ENCODE measurements around the gene PDE11A.

PDE11A gene

DNA sequence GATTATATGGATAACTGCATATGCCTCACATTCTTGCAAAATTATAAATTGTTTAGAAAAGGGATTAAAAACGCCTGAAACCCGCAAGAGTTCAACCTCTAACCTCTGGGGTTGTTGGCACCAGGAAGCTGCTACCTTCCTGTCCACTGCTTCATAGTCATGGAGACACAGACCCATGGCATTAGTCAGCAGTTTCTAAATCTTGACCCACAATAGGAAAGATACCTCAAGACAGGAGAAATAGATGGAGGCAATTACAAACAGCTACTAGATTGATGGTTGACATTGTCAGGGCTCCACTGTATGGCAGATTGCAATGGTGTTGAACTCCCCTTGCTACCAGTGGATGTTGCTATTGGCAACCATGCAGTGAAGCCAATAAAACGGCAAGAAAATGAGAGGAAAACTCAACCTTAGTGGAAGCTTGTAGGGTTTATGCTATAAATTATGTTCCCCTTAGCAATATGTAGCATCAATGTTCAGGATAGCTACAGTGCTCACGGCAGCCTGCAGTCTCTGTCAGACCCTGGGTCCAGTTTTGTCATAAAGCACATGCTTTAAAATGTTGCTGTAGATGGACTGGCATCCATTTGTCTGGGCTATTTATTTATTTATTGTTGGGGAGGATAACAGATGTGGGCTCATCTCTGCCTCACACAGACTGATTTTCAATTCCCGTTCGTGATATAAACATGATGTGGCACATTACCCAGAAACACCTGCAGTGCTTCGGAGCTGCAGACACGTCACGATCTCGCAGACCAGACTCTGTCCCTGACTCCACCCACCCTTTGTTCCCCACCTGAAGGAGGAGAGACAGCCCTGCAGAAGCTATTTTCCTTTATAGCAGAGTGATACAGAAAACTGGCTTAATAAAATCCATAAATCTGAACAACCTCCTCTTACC, 446.6 kb downstream of the PDE11A start:
- DNase-seq (ENCODE audit: low spot score), result no peak

DNA sequence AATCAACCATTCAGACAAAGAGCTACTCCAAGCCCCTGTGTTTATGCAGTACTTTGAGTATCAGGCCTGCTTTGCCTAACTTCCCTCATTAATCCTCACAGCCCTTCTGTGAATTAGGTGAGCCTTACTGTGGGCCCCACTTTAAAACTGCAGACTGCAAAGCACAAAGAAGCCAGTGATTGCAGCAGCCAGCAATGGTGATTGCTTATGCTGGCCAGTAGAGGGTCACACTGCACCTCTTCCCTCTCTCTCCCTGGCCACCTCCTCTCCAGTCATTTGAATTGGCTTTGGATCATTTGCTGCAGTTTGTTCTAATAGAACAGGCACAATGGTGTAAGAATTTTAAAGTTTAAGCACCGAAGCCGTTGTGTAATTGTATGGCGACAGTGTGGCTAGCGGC, 450.1 kb downstream of the PDE11A start:
- DNase-seq (ENCODE audit: low spot score), result no peak

DNA sequence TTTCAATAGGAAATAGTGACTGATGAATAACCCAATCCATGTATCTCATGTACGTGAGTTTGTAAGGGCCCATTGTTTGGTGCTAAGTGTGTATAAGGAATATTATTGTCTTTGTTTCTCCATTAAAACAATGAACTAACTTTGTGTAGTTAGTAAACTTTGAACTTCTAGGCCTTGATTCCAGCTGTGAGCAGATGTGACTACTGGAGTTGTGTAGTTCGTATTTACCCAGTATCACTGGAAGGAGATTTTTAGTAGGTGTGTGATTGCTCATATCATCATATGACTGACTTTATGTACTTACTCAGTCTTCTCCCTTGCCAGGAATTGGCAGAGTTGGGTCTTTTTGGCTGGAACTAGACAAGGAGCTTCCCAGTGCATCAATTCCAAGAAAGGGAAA, 452.6 kb downstream of the PDE11A start:
- no peak for DNase-seq (ENCODE audit: low spot score)

DNA sequence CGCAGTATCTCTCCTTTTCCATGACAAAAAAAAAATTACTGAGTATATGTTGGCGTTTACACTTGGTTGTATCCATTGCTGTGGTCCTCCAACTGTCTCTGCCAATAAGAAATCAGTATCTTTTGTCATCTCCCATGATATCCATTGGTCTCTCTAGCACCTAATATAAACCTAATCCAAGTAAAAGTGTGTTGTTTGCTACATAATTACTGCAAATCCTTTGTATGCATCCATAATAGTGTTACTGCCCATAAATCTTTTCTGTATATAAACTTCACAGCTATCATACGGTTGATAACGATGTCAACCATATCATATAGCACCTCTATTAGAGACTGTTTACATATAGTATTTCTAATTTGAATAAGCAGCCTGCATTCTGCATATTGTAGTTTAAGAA, 453.1 kb downstream of the PDE11A start:
- no peak for DNase-seq (ENCODE audit: low spot score)

DNA sequence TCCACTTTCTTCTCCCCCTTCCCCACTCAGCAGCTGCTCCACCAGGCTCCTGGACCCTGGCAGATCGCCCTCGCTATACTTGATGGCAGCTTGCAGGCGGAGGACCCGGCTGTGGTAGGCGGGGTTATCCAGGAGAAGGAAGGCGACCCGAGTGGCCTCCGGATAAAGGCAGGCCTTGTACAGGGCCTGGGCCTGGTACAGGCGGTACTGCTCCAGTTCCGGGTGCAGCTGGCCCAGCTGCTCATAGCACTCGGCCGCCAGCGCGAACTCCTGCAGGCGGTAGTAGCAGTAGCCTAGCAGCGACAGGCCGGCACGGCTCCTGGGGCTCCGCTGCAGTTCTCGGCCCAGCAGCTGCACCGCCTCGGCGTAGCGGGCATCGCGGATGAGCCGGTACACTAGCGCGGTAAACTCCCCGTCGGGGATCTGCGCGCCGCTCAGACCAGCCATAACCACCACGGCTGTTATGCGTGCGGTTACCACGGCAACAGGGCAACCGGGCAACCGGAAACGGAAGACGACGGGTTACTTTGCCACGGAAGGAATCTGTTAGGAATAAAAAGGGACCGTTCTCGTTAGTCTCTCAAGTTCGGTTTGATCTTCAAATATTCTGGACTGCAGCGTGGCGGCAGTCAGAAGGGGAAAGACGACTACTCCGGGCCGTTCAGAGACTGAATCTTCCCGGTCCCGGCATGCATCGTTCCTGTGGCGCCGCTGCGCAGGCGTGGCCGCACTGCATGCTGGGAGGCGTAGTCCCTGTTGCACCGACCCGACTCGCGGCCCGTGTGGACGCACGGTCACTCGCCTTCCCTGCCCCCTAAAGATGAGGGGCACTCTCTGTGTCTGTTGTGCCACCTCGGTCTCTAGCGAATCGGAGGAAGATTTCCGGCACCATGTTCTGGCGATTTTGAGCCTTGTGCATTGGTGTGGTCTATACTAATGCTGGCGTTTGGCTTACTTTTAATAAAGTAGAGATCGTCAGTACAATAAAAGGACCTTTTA, 454.0 kb downstream of the PDE11A start:
- DNase-seq (ENCODE audit: low spot score), result peak; percentile 92

DNA sequence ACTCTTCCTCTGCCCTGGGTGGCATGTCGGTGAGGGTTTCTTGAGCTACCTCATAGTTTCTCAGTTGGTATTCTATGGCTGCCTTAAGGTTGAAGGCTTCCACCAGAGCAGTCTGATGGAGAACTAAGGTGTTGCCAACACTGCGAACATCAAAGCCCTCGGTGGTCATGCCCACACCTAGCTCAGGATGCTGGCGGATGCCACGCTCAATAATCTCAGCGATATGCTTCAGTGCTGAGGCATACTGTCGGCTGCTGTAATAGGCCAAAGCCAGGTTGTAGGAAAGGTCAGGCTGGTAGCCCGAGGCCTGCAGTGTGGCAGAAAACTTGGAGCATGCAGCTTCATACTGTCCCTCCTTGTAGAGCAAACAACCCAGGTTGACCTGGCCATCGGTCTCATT, 454.7 kb downstream of the PDE11A start:
- no peak for DNase-seq (ENCODE audit: low spot score)

DNA sequence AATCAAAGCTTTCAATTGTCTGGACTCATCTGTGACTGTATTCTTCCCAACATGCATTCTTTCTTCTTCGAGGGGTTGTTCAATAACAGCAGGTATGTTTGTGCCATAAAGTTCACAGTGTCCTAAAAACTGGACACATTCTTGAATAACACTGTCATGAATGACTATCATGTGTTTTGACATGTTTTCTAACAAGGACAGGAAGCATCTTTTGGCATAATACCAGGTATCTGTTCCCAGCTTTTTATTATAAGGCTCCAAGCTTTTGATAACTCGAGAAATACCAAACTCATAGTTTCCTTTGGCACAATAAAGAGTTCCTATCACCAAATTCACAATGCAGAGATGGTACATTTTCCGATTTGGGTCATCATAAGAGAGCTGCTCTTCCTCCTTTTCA, 455.8 kb downstream of the PDE11A start:
- DNase-seq (ENCODE audit: low spot score), result no peak

DNA sequence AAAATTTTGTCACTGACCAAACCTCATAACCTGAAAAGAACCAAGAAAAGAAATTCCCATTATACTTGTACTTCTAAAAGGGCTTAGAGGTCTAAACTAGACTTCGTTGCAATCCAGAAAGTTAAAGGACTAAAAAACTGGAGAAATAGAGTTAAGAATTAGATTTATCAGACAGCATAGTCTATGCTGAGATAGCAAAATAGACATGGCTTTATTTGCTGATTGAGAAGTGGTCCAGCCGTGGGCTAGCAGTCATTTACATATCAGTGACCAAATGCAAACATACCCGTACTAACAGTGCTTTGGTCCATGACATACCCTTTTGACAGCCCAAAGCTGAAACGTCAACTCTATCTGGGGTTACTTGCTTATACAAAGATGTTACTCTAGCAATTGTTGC, 456.5 kb downstream of the PDE11A start:
- DNase-seq (ENCODE audit: low spot score), result no peak

DNA sequence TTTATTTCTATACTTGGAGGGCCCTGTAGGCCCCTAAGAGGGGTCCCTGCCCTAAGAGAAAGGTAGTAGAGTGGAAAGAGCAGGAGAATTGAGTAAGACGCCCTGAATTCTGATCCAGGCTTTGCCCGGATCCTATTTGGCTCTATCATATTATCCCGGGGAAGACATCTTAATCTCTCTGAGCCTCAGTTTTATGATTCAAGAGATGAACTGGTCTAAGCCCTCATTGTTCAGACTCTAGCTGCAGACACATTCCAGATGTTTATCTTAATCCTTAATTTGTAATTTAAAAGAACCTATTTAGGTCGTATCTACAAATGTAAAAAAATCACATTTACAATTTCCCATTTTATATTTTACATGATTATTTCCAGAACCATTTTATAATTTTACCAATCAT, 459.9 kb downstream of the PDE11A start:
- no peak for DNase-seq (ENCODE audit: low spot score)

DNA sequence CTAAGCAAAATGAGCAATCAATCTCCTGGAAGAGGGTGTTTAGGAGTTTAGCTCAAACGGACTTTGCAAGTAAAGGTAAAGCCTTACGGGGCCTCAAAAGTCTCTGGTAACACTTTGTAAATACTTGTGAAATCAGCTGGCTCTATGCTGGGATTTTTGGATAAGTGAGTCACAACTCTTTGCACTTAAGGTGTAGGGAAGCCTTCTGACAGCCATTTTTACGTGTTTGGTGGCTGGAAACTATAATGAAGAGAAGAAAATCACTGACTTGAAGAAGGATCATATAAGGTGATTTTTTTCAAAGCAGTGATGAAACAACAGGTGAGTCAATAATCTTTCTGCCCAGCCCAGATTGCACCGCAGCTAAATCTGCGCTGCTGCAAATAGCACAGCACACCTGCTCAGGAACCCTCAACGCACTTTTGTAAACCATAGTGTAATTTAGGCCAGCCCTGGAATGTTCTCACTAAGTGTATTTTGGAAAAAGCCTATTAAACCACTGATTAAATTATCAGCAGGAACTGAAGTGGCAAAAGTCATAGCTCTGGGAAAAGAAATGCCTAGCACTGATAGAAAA, 461.2 kb downstream of the PDE11A start:
- no peak for DNase-seq (ENCODE audit: low spot score)

DNA sequence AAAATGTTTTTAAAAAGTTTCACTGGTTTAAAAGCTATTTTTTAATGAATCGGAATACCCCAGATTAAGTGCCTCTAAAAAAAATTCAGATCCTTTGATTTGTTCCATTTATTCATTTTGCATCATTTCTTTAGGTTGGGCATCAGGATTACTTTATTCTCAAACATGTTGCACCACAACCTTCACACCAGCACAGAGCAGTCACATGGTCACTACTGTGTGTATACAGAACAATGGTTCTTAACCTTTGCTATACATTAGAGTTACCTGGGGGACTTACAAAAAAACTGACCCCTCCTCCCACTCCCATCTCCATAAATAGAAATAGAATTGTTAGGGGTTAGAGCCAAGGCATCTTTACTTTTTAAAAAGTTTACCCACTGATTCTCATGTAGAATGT, 461.8 kb downstream of the PDE11A start:
- DNase-seq (ENCODE audit: low spot score), result no peak

DNA sequence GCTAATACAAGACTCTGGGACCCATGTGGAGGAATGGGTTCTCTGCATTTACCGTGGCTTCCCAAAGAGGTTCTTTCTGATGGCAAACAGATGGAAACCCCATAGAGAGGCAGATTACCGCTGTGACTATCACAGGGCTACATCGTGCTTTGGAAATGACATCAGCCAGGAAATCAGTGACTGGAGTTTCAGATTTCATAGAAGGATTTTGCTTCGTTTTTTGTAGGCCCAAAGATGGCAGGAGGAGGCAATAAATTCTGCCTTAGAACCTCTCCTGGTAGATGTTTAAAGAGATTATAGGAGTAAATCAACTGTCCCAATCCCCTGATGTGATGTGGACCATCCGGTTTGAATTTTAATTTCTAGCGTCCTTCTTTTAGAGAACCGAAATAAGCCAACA, 465.9 kb downstream of the PDE11A start:
- DNase-seq (ENCODE audit: low spot score), result no peak

DNA sequence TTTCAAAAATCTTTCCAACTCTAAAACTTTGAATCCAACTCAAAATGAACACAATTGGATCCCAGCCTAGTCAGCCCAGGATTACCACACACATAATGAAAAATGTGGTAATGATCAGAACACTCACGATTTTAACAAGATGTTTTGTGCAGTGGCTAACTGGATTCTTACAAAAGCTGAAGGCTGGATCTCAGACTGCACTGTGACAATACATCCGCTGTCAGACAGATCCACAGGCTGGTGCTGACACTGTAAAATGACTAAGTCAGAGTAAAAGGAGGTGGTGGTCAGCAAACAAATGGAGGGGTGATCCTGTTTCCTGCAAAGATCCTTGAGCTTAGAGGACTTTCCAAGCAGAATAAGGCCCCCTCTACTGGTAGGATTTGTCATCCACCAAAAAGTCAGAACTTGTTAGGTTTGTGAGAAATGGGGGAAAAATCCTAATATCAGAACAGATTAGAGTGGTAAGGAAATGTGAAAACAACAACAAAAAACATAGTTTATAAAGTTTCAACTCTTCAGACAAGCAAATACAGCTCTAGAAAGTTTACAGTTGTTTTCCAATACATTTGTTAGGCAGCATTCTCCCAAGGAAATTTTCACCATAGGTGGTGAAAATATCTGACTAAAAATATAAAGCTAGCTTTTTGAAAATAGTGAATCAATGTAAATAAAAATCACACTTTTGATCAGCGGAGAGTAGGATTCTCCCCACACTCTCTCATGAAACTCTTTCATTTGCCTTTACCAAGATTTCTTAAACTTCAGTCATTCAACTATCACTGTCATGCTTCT, 468.1 kb downstream of the PDE11A start:
- peak; percentile 42 for DNase-seq (ENCODE audit: low spot score)

DNA sequence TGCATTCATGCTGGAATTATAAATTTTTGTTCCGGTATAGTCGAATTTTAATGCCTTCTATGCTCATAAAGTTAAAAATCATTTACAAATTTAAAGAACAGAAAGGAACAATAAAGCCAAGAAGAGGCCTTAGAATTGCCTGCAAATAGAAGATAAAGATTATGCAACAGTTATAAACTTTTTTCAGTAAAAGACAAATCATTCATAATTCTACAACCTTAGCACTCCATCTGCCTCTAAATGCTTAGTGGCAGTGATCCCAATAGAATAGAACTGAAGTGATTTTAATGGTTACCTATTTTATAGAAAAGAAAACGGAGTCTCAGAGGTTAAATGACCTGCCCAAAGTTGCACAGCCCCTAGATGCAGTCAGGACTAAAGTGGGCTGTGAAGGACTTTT, 468.8 kb downstream of the PDE11A start:
- no peak for DNase-seq (ENCODE audit: low spot score)

DNA sequence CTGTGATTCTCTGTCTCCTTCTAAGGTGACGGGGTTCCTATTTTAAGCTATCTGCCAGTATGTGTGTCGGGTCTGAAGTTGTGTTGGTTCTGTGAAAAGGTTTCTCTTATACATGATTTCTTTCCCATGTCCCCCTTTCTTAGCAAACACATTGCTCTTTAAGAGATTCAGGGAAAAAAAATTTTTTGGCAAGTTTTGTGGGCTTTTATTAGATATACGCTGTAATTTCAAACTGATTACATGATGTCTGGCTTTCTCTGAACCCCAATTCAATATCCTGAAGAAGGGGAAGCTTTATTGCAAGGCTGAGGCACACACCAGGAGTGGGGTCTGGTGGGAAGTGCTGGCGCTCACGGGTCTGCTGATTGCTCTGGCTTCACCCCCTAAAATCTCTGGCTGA, 469.4 kb downstream of the PDE11A start:
- no peak for DNase-seq (ENCODE audit: low spot score)

DNA sequence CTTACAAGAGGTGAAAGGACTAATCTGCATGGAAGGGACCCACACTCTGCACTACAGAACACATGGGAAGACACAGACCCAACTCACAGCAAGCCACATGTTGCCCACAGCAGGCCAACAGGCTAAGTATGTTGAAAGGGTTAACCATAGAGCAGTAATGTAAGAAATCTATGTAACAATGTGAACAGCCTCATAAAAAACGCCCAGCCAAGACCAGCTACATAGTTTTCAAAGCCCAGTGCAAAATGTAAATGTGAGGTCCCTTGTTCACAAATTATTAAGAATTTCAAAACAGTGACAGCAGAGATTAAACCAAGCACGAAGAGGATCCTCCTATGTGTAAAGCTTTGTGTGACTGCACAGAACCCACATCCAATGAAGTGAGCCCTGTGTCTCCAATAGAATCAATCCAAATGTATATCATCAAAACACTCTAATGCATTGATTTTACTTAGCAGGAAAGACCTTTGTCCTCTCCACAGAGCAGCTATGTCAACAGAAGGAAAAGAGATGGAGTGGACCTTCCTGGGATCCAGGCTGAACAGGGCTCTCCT, 469.9 kb downstream of the PDE11A start:
- no peak for DNase-seq (ENCODE audit: low spot score)

DNA sequence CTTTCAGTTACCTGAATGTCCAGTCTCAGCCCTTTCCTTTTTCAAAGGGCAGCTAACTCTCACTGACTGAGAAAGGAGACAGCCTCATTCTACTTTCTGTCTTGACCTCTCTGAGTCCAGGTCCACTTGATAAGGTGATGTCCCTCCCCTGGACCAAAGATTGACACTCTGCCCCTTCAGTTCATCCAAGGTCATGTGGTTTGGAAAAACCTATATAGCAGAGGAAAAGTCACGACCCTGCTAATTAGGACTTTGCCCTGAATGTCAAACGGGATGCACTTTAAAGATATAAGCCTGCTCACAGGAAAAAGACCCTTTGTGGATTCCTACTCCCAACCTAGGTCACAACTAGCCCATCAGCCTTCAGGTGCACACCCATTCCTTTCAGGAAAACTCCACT, 471.7 kb downstream of the PDE11A start:
- DNase-seq (ENCODE audit: low spot score), result no peak

DNA sequence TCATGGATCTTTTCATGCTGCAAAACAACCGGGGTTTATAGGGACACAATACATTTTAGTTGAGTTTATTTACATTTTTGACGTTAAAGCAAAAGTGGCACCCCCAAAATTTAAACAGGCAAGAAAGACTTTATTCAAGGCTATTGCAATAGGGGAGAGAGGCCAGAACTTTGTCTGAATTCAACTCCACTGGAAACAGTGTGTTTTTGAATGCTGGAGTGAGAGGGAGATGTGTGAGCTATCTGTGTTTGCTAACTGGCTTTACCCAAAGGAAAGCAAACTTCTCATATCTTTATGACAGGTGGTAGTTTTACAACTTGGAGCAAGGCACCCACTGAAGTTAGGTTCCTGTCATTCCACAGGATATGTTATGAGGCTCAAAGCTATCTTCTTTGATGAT, 472.6 kb downstream of the PDE11A start:
- DNase-seq (ENCODE audit: low spot score), result no peak

DNA sequence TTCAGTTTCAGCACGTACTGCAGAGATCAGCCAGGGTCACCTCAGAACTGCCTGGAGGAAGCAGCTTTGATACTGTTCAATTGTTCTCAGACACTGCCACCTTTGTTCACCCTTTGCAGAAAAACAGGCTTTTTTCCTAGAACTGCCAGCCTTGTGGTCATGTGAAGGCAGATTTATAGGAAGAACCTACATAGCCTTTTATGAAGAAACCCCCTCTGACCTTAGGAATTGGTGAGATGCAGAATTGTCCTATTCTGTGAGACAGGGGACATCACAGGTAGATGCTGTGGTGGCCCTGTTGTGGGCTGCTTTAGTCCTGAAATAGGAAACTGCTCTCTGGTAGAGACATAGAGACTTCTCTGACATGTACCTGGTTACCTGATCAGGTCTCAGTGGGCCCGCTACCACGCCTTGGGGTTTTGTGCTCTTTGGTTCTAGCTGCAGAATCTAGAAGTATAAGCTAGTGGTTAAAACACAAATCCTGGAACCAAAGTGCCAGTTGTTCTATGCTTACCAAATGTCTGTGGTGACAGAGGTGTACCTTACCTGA, 473.4 kb downstream of the PDE11A start:
- no peak for DNase-seq (ENCODE audit: low spot score)

DNA sequence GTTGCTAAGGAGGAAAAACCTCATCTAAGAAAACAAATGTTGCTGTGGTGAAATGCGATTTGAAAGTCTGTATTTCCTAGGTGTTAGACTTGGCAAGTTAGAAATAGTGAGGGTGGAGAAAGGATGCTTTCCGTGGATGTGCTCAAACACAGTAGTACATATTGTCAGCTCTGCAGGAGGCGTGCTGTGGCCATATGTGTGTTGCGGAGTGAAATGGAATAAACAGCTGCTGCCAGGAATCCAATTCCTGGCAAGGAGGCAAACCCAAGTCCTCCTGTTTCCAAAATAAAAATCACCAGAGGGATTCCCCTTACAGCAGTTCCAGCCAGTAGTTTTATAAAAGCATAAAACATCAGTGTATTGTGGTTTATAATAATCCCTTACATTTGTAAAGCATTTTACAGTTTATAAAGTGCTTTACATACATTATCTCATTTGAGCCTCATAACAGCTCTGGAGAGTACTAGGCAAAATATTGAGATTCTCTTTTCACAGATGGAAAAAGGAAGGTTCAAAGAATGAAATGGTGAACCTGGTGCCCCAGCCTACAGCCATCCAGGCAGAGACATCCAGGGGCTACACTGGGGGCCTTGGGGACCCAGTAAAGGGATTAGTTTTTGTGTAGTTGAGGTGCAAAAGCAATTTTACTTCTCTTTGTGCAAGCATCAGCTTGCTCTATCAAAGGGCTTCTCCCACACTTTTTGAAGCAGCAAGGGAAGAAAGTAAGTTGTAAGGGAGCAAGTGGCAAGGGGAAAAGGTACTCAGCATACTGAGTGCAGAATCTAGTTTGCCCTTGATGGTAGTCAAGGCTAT, 474.0 kb downstream of the PDE11A start:
- no peak for DNase-seq (ENCODE audit: low spot score)
